WTC11 (cell line): Measurements from ENCODE around the gene TSPAN9.

Experiments
- AR ChIP-seq: fragments of 250-450 bp; sonication (Bioruptor Pico); IDR thresholded peaks from 2 replicates; pipeline ENCODE4 v1.9.0; 2021; ENCODE audit warnings: mild to moderate bottlenecking
- ATF2 ChIP-seq: sonication (generic); formaldehyde crosslinking; IDR thresholded peaks from 2 replicates; pipeline ENCODE4 v1.8.1; 2022; ENCODE audit warnings: low read depth, missing genetic modification reagents, borderline replicate concordance
- ATF3 ChIP-seq: sonication (generic); formaldehyde crosslinking; conservative IDR thresholded peaks from 2 replicates; pipeline ENCODE4 v1.8.1; 2022; ENCODE audit warnings: mild to moderate bottlenecking, missing genetic modification reagents
- CTCF ChIP-seq: fragments of 200-600 bp; IDR thresholded peaks from 2 replicates; pipeline ENCODE4 v1.8.0; 2022; ENCODE audit warnings: antibody characterized with exemption
- E2F5 ChIP-seq: sonication (generic); formaldehyde crosslinking; IDR thresholded peaks from 2 replicates; pipeline ENCODE4 v1.8.1; 2022; ENCODE audit warnings: mild to moderate bottlenecking, moderate library complexity, missing genetic modification reagents
- FOXJ3 ChIP-seq: sonication (generic); formaldehyde crosslinking; IDR thresholded peaks from 2 replicates; pipeline ENCODE4 v1.9.0; 2021; ENCODE audit warnings: missing genetic modification reagents, mild to moderate bottlenecking, borderline replicate concordance
- FOXP1 ChIP-seq: sonication (generic); formaldehyde crosslinking; IDR thresholded peaks from 2 replicates; pipeline ENCODE4 v1.8.0; 2022; ENCODE audit warnings: missing genetic modification reagents, mild to moderate bottlenecking, moderate library complexity, borderline replicate concordance
- JUN ChIP-seq: sonication (generic); formaldehyde crosslinking; IDR thresholded peaks from 2 replicates; pipeline ENCODE4 v1.8.0; 2023; ENCODE audit warnings: mild to moderate bottlenecking, missing genetic modification reagents
- PREB ChIP-seq: sonication (generic); formaldehyde crosslinking; IDR thresholded peaks from 2 replicates; pipeline ENCODE4 v1.8.1; 2022; ENCODE audit warnings: mild to moderate bottlenecking, missing genetic modification reagents, moderate library complexity, borderline replicate concordance
- TEAD1 ChIP-seq: sonication (generic); formaldehyde crosslinking; IDR thresholded peaks from 2 replicates; pipeline ENCODE4 v1.8.0; 2022; ENCODE audit warnings: mild to moderate bottlenecking, missing genetic modification reagents
- TEAD4 ChIP-seq: sonication (generic); formaldehyde crosslinking; IDR thresholded peaks from 2 replicates; pipeline ENCODE4 v1.8.0; 2022; ENCODE audit warnings: mild to moderate bottlenecking, missing genetic modification reagents
- USF2 ChIP-seq: sonication (generic); formaldehyde crosslinking; IDR thresholded peaks from 2 replicates; pipeline ENCODE4 v1.8.1; 2023; ENCODE audit warnings: mild to moderate bottlenecking, missing genetic modification reagents, moderate library complexity
- ZNF317 ChIP-seq: sonication (generic); formaldehyde crosslinking; IDR thresholded peaks from 2 replicates; pipeline ENCODE4 v1.8.1; 2023; ENCODE audit warnings: low read depth, mild to moderate bottlenecking, moderate library complexity, missing genetic modification reagents, borderline replicate concordance

- TF ChIP-seq ATF3 (CRISPR knock-in tag) (no peak), ATF2 (CRISPR knock-in tag) (no peak), CTCF (no peak), USF2 (CRISPR knock-in tag) (no peak), AR (CRISPR knock-in tag) (no peak), TEAD4 (no peak), ZNF317 (CRISPR knock-in tag) (no peak), FOXP1 (no peak), E2F5 (CRISPR knock-in tag) (no peak), JUN (no peak), PREB (CRISPR knock-in tag) (no peak), FOXJ3 (no peak), TEAD1 (CRISPR knock-in tag) (no peak)
Observed at GRCh38 chr12:3284405-3284804, 207.2 kb downstream of the TSPAN9 start.
